ENCODE data around the gene LRRC1. TPM values are rescaled to one million over a fixed set of nuclear protein-coding genes. Genes with fewer than 3 reads are reported as not detected.
A peak's percentile ranks its signal among the peaks of the same experiment; 100 is the strongest.

LRRC1 gene
- total and polyA plus RNA-seq, 9 donors: 6.4 to 11.7 (median 8.0) TPM

- DNase-seq: no peak
- WGBS (ENCODE audit: insufficient coverage): 90% methylated on average over 2 of the region's 4 CpGs
- H3K4me3 ChIP-seq (ENCODE audit: low read length): no peak overlapping the region
- no peaks in the 10 kb centered on the region for H3K36me3 ChIP-seq (ENCODE audit: control insufficient read depth, insufficient read depth, low read length)
- H3K4me1 ChIP-seq (ENCODE audit: control insufficient read depth, insufficient read depth, low read length): peaks cover 5% of the 10 kb centered on the region
- H3K27me3 ChIP-seq (ENCODE audit: control insufficient read depth, insufficient read depth, low read length): no peaks in the 10 kb centered on the region
- no peaks in the 10 kb centered on the region for H3K9me3 ChIP-seq (replicated peaks; ENCODE audit: control insufficient read depth, low read depth, low read length)
- no peak overlapping the region for H3K27ac ChIP-seq (ENCODE audit: low read length)
Measured at GRCh38 chr6:53960311-53960710, 165.5 kb downstream of the LRRC1 start.

- 62% methylated on average over 4 of the region's 7 CpGs for WGBS (ENCODE audit: insufficient coverage)
- Histone ChIP-seq H3K4me3 (ENCODE audit: low read length) (no peak overlapping the region), H3K9me3 (replicated peaks; ENCODE audit: control insufficient read depth, low read depth, low read length) (no peaks in the 10 kb centered on the region), H3K27me3 (ENCODE audit: control insufficient read depth, insufficient read depth, low read length) (no peaks in the 10 kb centered on the region), H3K27ac (ENCODE audit: low read length) (no peak overlapping the region), H3K36me3 (ENCODE audit: control insufficient read depth, insufficient read depth, low read length) (no peaks in the 10 kb centered on the region), H3K4me1 (ENCODE audit: control insufficient read depth, insufficient read depth, low read length) (peaks cover 5% of the 10 kb centered on the region)
- DNase-seq: no peak
Measured at GRCh38 chr6:53961679-53962370, 167.0 kb downstream of the LRRC1 start.

- 0% methylated on average over 1 of the region's 2 CpGs for WGBS (ENCODE audit: insufficient coverage)
- no peaks in the 10 kb centered on the region for H3K9me3 ChIP-seq (replicated peaks; ENCODE audit: control insufficient read depth, low read depth, low read length)
- no peaks in the 10 kb centered on the region for H3K27me3 ChIP-seq (ENCODE audit: control insufficient read depth, insufficient read depth, low read length)
- no peaks in the 10 kb centered on the region for H3K36me3 ChIP-seq (ENCODE audit: control insufficient read depth, insufficient read depth, low read length)
- peaks cover 5% of the 10 kb centered on the region for H3K4me1 ChIP-seq (ENCODE audit: control insufficient read depth, insufficient read depth, low read length)
- no peak overlapping the region for H3K27ac ChIP-seq (ENCODE audit: low read length)
- no peak overlapping the region for H3K4me3 ChIP-seq (ENCODE audit: low read length)
- peak; percentile 29 for DNase-seq
Measured at GRCh38 chr6:53962646-53963045, 167.8 kb downstream of the LRRC1 start.

GRCh38 chr6:53967415-53967814 is 172.6 kb downstream of the LRRC1 start:
- Histone ChIP-seq H3K27ac (ENCODE audit: low read length) (no peak overlapping the region), H3K9me3 (replicated peaks; ENCODE audit: control insufficient read depth, low read depth, low read length) (no peaks in the 10 kb centered on the region), H3K4me1 (ENCODE audit: control insufficient read depth, insufficient read depth, low read length) (no peaks in the 10 kb centered on the region), H3K4me3 (ENCODE audit: low read length) (no peak overlapping the region), H3K27me3 (ENCODE audit: control insufficient read depth, insufficient read depth, low read length) (no peaks in the 10 kb centered on the region), H3K36me3 (ENCODE audit: control insufficient read depth, insufficient read depth, low read length) (no peaks in the 10 kb centered on the region)
- DNase-seq: no peak
- WGBS (ENCODE audit: insufficient coverage): 44% methylated on average over 2 of the region's 2 CpGs

Other genes starting within 250 kb of the LRRC1 start
- gene GCLC, start 249.9 kb upstream of the LRRC1 start, total RNA-seq: 7.3 TPM
- gene GCLC, start 249.9 kb upstream of the LRRC1 start, polyA plus RNA-seq (ENCODE audit: insufficient read depth in 1 of 8, insufficient read length in 8 of 8, low replicate concordance in 1 of 8): 1 to 10 TPM; 6.8 to 9.5 (median 7.5) TPM
- 41.1 TPM for gene KLHL31, start 129.2 kb upstream of the LRRC1 start, total RNA-seq
- gene KLHL31, start 129.2 kb upstream of the LRRC1 start, polyA plus RNA-seq (ENCODE audit: insufficient read depth in 1 of 8, insufficient read length in 8 of 8, low replicate concordance in 1 of 8): 10 to 100 TPM; 32.0 to 66.2 (median 56.2) TPM

All from muscle of leg (tissue), 11 donors.